ENCODE measurements around the gene AUTS2.

The AUTS2 gene

DNA sequence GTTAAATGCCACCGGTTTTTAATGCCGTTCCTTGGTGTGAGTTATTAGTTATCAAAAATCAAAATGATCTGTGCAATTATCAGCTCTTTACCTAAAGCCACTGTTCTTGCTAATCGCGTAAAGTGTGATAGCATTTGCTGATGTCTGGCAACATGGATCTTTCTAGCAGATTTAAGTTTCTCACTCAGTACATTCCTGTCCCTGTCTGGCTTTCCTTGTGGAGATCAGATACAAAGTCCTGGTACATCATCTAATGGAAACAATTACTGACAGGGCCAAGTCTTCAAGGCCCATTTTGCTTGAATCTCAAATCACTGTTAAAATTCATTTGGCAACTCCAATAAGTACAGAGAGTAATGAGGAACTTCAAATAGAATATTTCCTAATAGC, 755.7 kb downstream of the AUTS2 start:
- no peak overlapping the region for H3K4me3 ChIP-seq (replicated peaks; ENCODE audit: low read depth, low read length)
- TF ChIP-seq, protein P1, sequence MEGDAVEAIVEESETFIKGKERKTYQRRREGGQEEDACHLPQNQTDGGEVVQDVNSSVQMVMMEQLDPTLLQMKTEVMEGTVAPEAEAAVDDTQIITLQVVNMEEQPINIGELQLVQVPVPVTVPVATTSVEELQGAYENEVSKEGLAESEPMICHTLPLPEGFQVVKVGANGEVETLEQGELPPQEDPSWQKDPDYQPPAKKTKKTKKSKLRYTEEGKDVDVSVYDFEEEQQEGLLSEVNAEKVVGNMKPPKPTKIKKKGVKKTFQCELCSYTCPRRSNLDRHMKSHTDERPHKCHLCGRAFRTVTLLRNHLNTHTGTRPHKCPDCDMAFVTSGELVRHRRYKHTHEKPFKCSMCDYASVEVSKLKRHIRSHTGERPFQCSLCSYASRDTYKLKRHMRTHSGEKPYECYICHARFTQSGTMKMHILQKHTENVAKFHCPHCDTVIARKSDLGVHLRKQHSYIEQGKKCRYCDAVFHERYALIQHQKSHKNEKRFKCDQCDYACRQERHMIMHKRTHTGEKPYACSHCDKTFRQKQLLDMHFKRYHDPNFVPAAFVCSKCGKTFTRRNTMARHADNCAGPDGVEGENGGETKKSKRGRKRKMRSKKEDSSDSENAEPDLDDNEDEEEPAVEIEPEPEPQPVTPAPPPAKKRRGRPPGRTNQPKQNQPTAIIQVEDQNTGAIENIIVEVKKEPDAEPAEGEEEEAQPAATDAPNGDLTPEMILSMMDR (IDR thresholded peaks at IDR 0.05; ENCODE audit: low read depth, low read length, missing control alignments), result no peak
- no peak for DNase-seq (ENCODE audit: extremely low read depth, low read depth)

DNA sequence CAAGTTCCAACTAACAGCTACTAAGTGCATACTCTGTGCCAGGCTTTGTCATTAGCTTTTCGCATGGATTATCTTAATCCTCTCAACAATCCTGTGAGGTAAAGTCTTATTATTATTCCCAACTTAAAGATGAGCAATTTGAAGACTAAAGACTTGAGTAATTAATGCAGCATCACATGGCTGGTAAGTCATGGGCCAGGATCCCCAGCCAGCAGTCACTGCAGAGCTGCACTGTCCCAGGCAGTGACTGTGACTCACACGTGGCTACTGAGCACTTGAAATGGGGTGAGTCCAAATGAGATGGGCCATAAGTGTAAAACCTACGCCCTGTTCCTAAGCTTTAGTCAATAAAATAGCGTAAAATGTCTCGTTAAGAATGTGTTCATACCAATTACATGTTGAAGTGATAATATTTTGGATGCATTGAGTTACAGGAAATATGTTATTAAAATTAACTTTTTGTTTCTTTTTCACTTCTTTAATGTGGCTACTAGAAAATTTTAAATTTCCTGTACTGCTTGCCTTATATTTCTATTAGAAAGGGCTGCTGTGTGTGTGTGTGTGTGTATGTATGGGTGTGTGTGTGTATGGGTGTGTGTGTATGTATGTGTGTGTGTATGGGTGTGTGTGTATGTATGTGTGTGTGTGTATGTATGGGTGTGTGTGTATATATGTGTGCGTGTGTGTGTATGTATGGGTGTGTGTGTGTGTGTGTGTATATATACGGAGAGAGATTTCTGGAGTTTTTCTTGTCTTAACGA, 756.3 kb downstream of the AUTS2 start:
- no peak overlapping the region for H3K4me3 ChIP-seq (replicated peaks; ENCODE audit: low read depth, low read length)
- TF ChIP-seq, protein P1 (IDR thresholded peaks at IDR 0.05; ENCODE audit: low read depth, low read length, missing control alignments), result no peak
- DNase-seq (ENCODE audit: extremely low read depth, low read depth), result no peak

DNA sequence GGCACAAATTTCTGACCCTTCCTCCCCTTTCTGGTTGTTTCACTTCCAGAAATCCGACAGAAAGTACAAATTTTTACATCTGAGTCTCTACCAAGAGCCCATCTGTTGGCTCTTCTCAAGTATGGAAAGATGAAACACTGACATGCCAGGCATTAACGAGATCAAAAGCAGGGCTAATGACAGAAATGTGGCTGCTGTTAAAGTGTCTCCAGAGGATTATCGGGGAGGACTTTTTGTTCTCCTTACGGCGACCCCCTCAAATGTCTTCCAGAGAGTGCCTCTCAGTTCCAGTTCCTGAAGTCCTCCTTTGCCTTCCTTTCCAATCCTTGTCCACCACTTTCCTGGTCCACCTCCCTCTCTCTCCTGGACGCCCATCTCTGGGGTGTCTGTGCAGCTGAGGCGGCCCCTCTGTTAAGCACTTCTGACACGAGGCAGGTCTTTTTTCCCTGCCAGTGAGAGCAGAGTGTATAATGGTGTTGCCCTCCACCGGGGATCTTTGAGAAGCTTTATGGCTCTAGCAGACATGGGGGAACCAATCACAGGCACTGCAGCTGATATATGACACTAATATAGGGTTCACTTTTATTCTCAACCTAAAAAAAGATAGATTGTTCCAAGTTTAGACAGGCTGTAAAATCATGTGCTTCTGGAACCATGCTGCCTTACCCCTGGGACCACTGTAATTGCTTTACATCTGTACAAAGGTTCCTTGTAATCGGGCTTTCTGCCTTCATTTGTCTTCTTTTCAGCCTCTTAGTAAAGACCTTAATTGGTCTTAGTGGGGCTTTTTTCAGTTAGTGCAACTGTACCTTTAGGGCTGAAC, 757.1 kb downstream of the AUTS2 start:
- no peak overlapping the region for H3K4me3 ChIP-seq (replicated peaks; ENCODE audit: low read depth, low read length)
- DNase-seq (ENCODE audit: extremely low read depth, low read depth), result no peak
- TF ChIP-seq, protein P1 (IDR thresholded peaks at IDR 0.05; ENCODE audit: low read depth, low read length, missing control alignments), result no peak

DNA sequence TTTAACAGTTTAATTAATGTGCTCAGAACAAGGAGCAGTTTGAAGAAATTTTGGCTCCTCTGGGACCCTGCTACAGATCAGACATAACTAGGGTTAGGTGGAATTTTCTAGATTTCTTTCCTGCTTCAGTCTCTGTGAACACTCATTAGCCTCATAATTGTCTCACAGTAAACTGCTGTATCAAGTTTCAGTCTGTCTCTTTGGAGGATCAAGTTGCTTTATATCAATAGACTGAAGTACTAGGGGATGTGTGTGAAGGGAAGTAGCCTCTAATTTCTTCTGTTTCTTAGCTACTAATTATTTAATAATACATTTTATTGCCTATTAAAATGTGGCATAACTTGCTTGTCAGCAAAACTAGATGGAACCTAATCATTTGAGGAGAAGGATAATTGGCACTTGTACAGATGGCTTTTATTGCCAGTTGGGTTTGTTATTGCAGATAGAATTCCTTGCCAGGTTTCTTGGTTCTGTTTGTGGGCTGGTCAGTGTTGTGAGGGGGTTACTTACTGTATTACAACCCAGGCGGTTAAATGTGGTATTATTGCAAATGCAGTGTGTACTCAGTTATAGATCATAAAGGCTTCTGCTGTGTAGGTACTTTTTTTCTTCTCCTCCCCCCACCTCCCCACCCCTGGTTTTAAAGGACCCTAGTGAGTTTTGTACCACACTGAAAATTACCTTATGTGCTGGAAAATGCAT, 758.0 kb downstream of the AUTS2 start:
- no peak for DNase-seq (ENCODE audit: extremely low read depth, low read depth)
- TF ChIP-seq, protein P1 (IDR thresholded peaks at IDR 0.05; ENCODE audit: low read depth, low read length, missing control alignments), result no peak
- H3K4me3 ChIP-seq (replicated peaks; ENCODE audit: low read depth, low read length), result no peak overlapping the region

DNA sequence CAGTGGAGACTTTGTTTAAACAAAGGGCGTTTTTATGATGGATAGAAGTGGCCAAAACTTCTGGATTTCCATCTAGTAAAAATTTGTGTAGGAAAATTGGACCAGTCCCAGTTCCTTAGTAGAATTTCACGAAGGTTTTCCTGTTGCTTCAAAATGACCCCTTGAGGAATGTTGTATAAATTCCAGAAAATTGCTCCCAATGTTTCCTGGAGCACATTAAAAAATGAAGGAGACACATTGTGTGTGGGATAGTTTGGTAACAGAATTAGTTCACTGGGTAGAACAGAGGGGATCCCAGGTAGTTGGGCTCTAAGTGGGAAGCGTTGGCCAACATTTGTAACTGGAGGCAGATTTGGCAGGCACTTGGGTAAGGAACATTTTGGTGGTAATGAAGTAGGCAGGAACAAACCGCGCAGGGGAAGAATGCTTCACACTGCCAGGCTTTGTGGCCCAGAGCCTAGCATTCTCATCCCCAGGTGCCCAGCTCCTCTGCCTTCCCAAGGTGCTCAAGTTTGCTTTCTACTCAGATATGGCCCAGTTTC, 758.6 kb downstream of the AUTS2 start:
- TF ChIP-seq, protein P1 (IDR thresholded peaks at IDR 0.05; ENCODE audit: low read depth, low read length, missing control alignments), result no peak
- no peak overlapping the region for H3K4me3 ChIP-seq (replicated peaks; ENCODE audit: low read depth, low read length)
- DNase-seq (ENCODE audit: extremely low read depth, low read depth), result no peak

DNA sequence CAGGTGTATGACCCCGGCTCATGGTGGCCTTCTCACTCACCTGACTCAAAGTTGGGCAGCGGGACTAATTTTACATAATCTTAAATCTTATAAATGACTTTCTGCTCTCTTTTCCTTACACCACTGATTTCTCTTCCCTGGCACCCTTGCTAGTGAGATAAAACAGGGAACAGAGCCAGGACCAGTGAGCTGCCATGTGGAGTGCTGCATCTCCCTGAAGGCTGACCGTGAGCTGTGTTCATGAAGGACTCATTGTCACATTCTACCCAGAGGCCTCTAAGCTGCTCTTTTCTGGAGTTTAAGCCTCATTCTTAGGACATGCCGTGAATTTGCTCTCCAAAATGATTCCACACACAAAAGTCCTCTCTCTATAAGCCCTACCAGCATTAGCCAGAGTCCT, 762.3 kb downstream of the AUTS2 start:
- TF ChIP-seq, protein P1 (IDR thresholded peaks at IDR 0.05; ENCODE audit: low read depth, low read length, missing control alignments), result no peak
- no peak for DNase-seq (ENCODE audit: extremely low read depth, low read depth)
- H3K4me3 ChIP-seq (replicated peaks; ENCODE audit: low read depth, low read length), result no peak overlapping the region

Data from HFF-Myc (cell line).